Activated CD8-positive, alpha-beta T cell treated with anti-CD3 and anti-CD28 coated beads, Interleukin-2, amount 10 ng/mL, durations not matched to agents 7 days and 5 days (primary cell): ENCODE measurements around the gene ADNP. TPM values are rescaled to one million over a fixed set of nuclear protein-coding genes. Genes with fewer than 3 reads are reported as not detected.
A peak's percentile ranks its signal among the peaks of the same experiment; 100 is the strongest.

Experiments
- ATAC-seq: fragments of 150-1000 bp; cut with Tn5 transposase; one replicate; pipeline ENCODE4 v1.10.0; 2021; ENCODE audit warnings: moderate library complexity
- CTCF ChIA-PET: fragments of 350-600 bp; sonication (Branson Sonifier 250); formaldehyde crosslinking; loops from one replicate; lab custom pipeline; 2021; ENCODE audit warnings: antibody characterized with exemption; lab: Charles Lee
- POLR2A ChIA-PET: fragments of 350-600 bp; sonication (Branson Sonifier 250); formaldehyde crosslinking; loops from one replicate; lab custom pipeline; 2021; ENCODE audit warnings: antibody characterized with exemption; lab: Charles Lee
- DNase-seq: peaks from one replicate; pipeline ENCODE4 v3.0.0-alpha.2; 2020
- H3K27ac Mint-ChIP-seq: one replicate; pipeline ENCODE4 v1.8.0; 2021; ENCODE audit warnings: mild to moderate bottlenecking, mixed read lengths
- H3K27me3 Mint-ChIP-seq: one replicate; pipeline ENCODE4 v1.8.0; 2021; ENCODE audit warnings: low read depth, mixed read lengths
- H3K36me3 Mint-ChIP-seq: one replicate; pipeline ENCODE4 v1.8.0; 2021; ENCODE audit warnings: low read depth, mixed read lengths
- H3K4me1 Mint-ChIP-seq: one replicate; pipeline ENCODE4 v1.8.0; 2021; ENCODE audit warnings: low read depth, mixed read lengths
- H3K4me3 Mint-ChIP-seq: one replicate; pipeline ENCODE4 v1.8.0; 2021; ENCODE audit warnings: mild to moderate bottlenecking, mixed read lengths
- H3K9me3 Mint-ChIP-seq: one replicate; pipeline ENCODE4 v1.8.0; 2022; ENCODE audit warnings: mixed read lengths; ENCODE audit not compliant: insufficient read depth
- total RNA-seq, 2 experiments: library from RNA; stranded (reverse); gene quantifications; one replicate each; pipeline ENCODE4 v1.2.3, GENCODE V29; 2021

ADNP gene
- total RNA-seq, 2 experiments from 2014 or later = 62.5 to 67.6 TPM

DNA sequence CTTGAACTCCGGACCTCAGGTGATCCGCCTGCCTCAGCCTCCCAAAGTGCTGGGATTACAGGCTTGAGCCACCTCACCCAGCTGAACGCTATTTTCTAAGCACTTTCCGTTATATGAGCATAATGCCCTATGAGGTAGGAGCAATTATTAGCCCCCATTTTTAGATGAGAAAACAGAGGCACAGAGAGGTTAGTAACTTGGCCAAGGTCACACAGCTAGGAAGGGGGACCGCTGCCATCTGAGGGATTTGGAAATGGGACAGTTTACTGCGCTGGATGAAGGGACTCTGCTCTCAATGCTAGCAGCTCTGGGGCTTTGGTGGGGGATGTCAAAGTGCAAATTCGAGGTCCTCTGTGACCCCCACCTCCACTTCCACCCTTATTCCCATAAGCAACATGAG, 73.9 kb downstream of the ADNP start:
- DNase-seq (no peak), ATAC-seq (no peak)
- Mint-ChIP-seq H3K27me3 (no peaks in the 10 kb centered on the region), H3K4me1 (peaks cover 5% of the 10 kb centered on the region), H3K4me3 (no peak overlapping the region), H3K9me3 (no peaks in the 10 kb centered on the region), H3K36me3 (no peaks in the 10 kb centered on the region), H3K27ac (no peak overlapping the region)
- ChIA-PET POLR2A (no interaction called here), CTCF (interaction anchor here (0.8 kb wide), 1 partner anchor 63 kb away, joined by 3 read pairs; the partner anchor contains the start of gene BCAS4)

DNA sequence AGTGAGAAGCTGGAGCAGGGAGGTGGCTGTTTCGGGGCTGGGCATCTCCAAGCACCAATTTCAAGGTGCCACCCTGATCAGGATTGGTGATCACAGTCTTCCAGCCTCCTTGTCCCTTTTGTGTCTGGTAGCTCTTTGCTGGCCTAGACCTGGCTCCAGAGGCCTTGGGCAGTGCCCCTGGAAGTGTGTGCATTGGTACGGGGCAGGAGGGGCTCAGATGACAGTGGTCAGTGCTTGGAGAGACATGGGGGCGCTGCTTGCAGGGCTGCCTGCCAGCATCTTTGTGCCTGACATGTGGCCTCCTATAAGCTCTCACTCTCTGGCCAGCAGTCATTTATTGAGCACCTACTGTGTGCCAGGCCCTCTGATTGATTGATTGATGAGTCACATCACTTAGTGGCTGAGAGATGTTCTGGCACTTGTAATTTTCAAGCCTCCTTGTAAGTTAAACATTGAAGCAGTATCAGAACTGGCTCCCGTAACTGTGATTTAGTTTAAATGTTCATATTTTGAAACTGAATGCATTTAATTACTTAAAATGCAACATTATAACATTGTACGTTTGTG, 74.7 kb downstream of the ADNP start:
- Mint-ChIP-seq H3K27me3 (no peaks in the 10 kb centered on the region), H3K4me1 (peaks cover 11% of the 10 kb centered on the region), H3K36me3 (peaks cover 2% of the 10 kb centered on the region), H3K4me3 (no peak overlapping the region), H3K9me3 (no peaks in the 10 kb centered on the region), H3K27ac (no peak overlapping the region)
- POLR2A ChIA-PET = interaction anchor here (1.2 kb wide), 1 partner anchor 11 kb away, joined by 4 read pairs; no protein-coding TSS in a partner anchor
- no peak for DNase-seq
- no peak for ATAC-seq
- CTCF ChIA-PET = interaction anchor here (0.8 to 1.0 kb wide), 2 partner anchors 29 to 62 kb away, joined by 3 read pairs; partner anchors contain the start of gene BCAS4

DNA sequence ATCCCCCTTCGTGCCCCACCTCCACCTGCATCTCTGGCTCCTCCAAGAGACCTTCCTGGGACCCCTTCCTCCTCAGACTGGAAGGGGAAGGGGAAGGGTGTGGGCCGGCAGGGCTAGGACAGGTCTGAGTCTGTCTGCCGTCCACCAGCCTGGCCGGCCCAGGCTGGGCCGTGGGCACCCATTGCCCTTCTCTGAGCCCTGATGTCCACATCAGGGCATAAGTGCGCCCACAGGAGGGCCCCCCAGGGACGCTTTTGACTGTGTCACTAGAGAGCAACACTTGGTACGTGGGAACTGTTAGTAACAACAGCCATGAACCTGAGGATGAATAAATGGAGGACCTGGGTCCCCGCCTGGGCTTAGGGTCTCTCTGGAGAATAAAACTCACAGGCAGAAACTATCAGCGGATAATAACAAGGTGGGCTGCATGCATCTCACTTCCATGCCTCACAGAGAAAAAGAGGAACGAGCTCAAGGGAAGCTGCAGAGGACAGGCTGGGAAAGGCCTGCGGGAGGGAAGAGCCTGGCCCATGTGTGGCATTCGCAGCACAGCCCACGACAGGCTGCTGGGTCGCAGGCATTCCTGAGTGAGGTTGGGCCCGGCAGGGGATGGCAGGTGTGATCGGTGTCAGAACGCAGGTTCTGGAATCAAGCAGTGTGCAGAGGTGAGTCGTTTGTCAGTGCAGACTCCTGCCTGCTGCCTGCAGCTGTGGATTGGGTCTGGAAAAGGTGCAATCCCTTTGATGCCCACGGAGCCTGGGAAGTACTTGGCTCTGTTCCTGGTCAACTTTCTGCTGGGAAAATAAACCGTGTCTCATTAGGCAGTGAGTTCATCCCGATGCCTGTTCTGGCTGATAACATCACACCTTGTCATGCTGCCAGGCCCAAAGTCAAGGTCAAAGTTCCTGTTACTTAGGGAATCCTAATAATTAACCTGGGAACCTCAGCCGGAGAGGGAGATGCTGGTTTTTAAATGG, 75.5 kb downstream of the ADNP start:
- Mint-ChIP-seq H3K27ac (no peak overlapping the region), H3K4me1 (peaks cover 15% of the 10 kb centered on the region), H3K9me3 (no peaks in the 10 kb centered on the region), H3K4me3 (no peak overlapping the region), H3K27me3 (no peaks in the 10 kb centered on the region), H3K36me3 (peaks cover 2% of the 10 kb centered on the region)
- ATAC-seq (no peak), DNase-seq (no peak)
- POLR2A ChIA-PET = interaction anchor here (1.2 kb wide), 1 partner anchor 10 kb away, joined by 4 read pairs; no protein-coding TSS in a partner anchor
- CTCF ChIA-PET = interaction anchor here (1.0 kb wide), 1 partner anchor 28 kb away, joined by 3 read pairs; no protein-coding TSS in a partner anchor

DNA sequence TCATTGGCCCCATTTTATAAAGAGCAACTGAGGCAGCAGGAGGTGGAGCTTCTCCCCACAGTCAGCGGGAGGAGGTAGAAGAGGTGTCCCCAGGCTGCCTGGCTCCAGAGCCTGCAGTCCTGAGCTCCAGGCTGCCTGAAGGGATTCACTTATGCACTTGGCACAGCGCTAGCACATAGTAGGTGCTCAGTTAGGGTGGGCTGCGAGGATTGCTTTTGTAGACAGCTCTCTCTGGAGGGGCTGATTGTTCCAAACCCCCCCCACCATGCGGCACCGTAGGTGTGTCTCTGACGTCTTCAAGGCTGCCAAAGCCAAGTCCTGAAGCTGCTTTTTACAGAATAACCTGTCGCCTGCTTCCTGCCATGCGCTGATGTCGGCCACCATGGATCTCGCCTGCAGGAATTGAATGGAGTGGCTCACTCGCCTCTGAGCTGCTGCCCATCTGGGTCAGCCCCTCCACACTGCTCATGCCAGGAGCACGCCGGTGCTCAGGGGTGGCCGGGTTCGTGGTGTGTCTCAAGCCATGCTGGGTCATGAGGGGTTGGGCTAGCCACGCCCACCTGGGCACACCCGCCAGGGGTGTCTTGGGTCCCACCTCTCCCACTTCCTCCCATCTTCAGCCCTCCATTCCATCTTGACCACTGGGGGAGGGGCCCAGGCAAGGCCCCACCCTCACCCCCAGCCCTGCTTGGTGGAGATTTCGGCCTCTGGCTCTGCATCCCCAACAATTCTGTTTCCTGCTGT, 76.6 kb downstream of the ADNP start:
- no peaks in the 10 kb centered on the region for H3K27me3 Mint-ChIP-seq
- no peak overlapping the region for H3K27ac Mint-ChIP-seq
- peaks cover 24% of the 10 kb centered on the region for H3K4me1 Mint-ChIP-seq
- no peak for DNase-seq
- ChIA-PET CTCF (interaction anchor here (0.8 to 1.5 kb wide), 2 partner anchors 35 to 60 kb away, joined by 3 to 5 read pairs; partner anchors contain the start of gene BCAS4), POLR2A (interaction anchor here (0.7 kb wide), 1 partner anchor 103 kb away, joined by 3 read pairs; no protein-coding TSS in a partner anchor)
- no peak overlapping the region for H3K4me3 Mint-ChIP-seq
- ATAC-seq = no peak
- no peaks in the 10 kb centered on the region for H3K9me3 Mint-ChIP-seq
- peaks cover 2% of the 10 kb centered on the region for H3K36me3 Mint-ChIP-seq

DNA sequence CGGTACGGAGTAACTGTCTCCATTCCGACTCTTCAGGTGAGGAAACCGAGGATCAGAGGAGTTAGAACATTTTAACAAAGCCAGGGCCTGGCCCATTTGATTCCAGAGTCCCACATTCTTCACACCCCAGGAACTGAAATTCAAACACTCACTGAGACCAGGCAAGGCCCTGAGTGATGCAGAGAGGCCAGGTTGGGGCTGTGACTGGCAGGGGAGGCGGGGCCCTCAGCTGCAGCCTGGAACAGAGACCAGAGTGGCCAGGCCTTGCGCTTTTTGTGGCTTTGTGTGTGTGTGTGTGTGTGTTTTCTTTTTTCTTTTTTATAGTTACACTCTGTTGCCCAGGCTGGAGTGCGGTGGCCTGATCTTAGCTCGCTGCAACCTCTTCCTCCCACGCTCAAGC, 79.2 kb downstream of the ADNP start:
- POLR2A ChIA-PET = no interaction called here
- H3K36me3 Mint-ChIP-seq = peaks cover 2% of the 10 kb centered on the region
- no peak overlapping the region for H3K4me3 Mint-ChIP-seq
- DNase-seq = no peak
- no peaks in the 10 kb centered on the region for H3K27me3 Mint-ChIP-seq
- peak overlapping the region; percentile 40 for H3K27ac Mint-ChIP-seq
- peaks cover 35% of the 10 kb centered on the region for H3K4me1 Mint-ChIP-seq
- CTCF ChIA-PET = no interaction called here
- no peak for ATAC-seq
- H3K9me3 Mint-ChIP-seq = no peaks in the 10 kb centered on the region

DNA sequence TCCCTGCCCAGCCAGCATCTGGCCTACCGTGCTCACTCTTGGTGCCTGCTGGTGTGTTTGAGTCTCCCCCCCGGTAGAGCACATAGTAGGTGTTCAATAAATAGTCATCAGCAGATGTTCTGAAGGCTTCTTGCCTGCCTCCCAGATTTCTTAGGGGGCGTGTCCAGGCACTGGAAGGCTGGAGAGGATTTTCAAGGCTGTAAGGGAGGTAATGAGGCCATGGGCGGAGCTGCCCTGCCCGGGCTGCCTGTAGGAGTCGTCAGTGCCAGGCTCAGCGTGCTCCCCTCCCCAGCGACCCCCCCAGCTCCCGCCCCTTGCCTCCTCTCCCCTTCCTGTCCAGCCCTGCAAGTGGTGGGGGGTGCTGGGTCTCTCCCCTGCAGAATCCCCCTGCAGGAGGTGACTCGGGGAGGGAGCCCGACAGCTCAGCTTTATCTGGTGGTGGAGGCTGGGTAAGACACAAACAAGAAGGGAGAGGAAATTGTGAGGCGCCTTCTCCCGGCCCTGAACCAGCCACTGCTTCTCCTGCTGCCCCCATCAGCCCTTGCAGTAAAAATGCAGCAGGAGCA, 80.4 kb downstream of the ADNP start:
- DNase-seq (no peak), ATAC-seq (no peak)
- Mint-ChIP-seq H3K9me3 (no peaks in the 10 kb centered on the region), H3K4me3 (no peak overlapping the region), H3K27me3 (no peaks in the 10 kb centered on the region), H3K27ac (peak overlapping the region; percentile 60), H3K36me3 (peaks cover 2% of the 10 kb centered on the region), H3K4me1 (peaks cover 38% of the 10 kb centered on the region)
- CTCF ChIA-PET = no interaction called here
- POLR2A ChIA-PET = interaction anchor here (1.2 kb wide), 1 partner anchor 32 kb away, joined by 3 read pairs; no protein-coding TSS in a partner anchor

DNA sequence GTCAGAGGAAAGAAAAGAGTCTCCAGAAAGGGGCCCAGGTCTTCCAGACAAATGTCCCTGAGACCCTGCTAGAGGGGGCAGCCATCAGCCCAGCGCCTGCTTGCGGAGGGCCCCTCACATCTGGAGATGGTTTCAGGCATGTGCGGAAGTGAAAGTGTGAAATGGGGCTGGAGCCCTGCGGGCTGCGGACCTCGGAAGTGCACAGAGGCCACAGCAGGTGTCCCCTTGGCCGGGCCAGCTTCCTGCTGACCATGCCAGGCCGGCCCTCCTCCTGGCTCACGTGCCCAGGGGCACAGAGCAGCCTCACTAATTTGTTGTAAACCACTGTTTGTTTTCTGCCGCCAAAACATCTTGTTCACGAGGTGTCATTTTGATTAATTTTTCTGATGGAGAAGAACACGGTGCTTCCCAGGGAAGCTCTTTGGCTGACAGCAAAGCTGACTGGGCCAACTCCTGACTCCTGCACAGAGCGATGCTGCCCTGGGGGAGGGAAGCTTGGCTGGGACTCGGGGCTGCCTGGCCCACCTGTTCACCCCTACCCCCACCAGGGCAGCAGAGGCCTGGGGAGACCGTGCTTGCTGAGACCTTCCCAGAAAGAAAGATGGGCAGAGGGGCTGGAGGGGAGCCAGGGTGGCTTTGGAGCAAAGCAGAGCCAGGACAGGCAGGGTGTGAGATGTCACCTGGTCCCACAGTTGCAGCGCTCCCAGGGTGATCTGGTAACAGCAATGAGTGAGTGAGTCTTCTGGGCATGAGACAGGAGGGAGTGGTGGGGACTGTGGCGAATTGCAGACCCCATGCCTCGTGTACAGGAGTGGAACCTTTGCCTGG, 82.2 kb downstream of the ADNP start:
- ATAC-seq = no peak
- POLR2A ChIA-PET = interaction anchor here (0.5 to 0.9 kb wide), 2 partner anchors 82 to 306 kb away, joined by 3 to 4 read pairs; partner anchors contain the start of gene ADNP
- H3K27ac Mint-ChIP-seq = peak overlapping the region; percentile 64
- H3K36me3 Mint-ChIP-seq = peaks cover 2% of the 10 kb centered on the region
- no peak for DNase-seq
- CTCF ChIA-PET = interaction anchor here (4.2 kb wide), 1 partner anchor 55 kb away, joined by 20 read pairs; the partner anchor contains the start of gene BCAS4
- H3K4me3 Mint-ChIP-seq = no peak overlapping the region
- H3K4me1 Mint-ChIP-seq = peaks cover 50% of the 10 kb centered on the region
- no peaks in the 10 kb centered on the region for H3K9me3 Mint-ChIP-seq
- no peaks in the 10 kb centered on the region for H3K27me3 Mint-ChIP-seq

DNA sequence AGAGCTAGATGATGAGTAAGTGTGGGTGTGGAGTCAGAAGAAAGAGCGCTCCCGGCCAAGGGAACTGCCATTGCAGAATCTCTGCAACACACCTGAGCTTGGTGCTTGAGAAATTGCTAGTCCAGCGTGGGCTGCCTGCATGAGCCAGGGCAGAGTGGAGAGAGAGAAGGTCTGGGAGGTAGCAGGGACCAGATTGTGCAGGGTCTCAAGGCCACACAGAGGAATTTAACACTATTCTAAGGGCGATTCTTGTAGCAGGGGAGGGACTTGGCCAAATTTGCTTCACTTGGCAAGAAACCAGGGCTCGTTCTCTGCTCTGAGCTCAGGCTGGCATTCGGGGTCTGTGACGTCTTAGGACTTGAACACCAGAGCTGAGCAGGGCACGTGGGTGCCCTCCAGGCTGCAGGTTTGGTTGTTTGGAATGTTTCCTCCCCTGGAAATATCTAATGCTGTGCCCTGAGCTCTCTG, 82.9 kb downstream of the ADNP start:
- ATAC-seq = no peak
- Mint-ChIP-seq H3K4me3 (no peak overlapping the region), H3K9me3 (no peaks in the 10 kb centered on the region), H3K27ac (peak overlapping the region; percentile 34), H3K36me3 (peaks cover 4% of the 10 kb centered on the region), H3K27me3 (no peaks in the 10 kb centered on the region), H3K4me1 (peaks cover 57% of the 10 kb centered on the region)
- ChIA-PET POLR2A (interaction anchor here (0.5 to 0.9 kb wide), 2 partner anchors 83 to 307 kb away, joined by 3 to 4 read pairs; partner anchors contain the start of gene ADNP), CTCF (interaction anchor here (0.6 to 4.2 kb wide), 3 partner anchors 35 to 477 kb away, joined by 3 to 20 read pairs (median 3); partner anchors contain the start of gene BCAS4)
- no peak for DNase-seq

DNA sequence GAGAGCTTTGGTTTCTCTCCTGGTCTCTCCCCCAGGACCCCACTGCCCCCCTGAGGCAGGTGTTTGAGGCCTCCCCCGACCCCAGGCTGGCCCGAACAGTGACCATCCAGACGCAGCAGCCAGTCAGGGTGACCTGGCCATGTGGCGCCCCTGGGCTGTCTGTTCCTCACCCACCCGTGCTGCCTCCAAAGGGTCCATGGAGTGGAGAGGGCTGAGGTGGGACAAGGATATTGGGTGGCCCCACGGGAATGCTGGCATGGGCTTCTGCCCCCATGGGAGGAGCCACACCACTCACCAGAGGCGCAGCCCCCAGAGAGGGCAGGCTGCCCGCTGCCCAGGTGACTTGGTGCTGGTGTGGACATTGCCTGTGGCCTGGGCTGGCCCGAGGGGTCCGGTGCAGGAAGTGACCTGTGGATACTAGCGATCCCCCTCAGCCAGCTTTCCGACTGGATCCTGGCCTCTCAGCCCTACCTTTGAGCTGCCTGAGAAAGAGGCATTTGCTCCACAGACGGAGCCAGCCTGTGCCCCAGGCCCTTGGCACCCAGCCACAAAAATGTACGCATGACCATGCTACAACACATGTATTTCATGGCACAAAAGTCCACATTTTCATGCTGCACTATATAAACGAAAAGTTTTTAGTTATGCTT, 85.5 kb downstream of the ADNP start:
- ATAC-seq (no peak), DNase-seq (no peak)
- no peaks in the 10 kb centered on the region for H3K9me3 Mint-ChIP-seq
- H3K4me1 Mint-ChIP-seq = peaks cover 51% of the 10 kb centered on the region
- H3K36me3 Mint-ChIP-seq = peaks cover 11% of the 10 kb centered on the region
- ChIA-PET CTCF (interaction anchor here (0.9 to 2.7 kb wide), 5 partner anchors 27 to 86 kb away, joined by 3 to 30 read pairs (median 7); partner anchors contain the start of genes ADNP and BCAS4), POLR2A (interaction anchor here (0.6 to 1.5 kb wide), 3 partner anchors 11 to 115 kb away, joined by 4 to 8 read pairs (median 4); partner anchors contain the start of gene ADNP)
- no peaks in the 10 kb centered on the region for H3K27me3 Mint-ChIP-seq
- H3K4me3 Mint-ChIP-seq = no peak overlapping the region
- peak overlapping the region; percentile 89 for H3K27ac Mint-ChIP-seq
